Liver (tissue), 3 donors: ENCODE results near the gene RAMAC.

ENCODE experiments used
- EGR1 ChIP-seq, 2 donors: IDR thresholded peaks; 2 replicates each; pipeline ENCODE4 v1.6.1; 2016 to 2018; ENCODE audit warnings: antibody characterized with exemption in 2 of 2, low read depth in 2 of 2
- FOXA1 ChIP-seq: IDR thresholded peaks from 2 replicates; pipeline ENCODE4 v1.6.1; 2016; ENCODE audit warnings: antibody characterized with exemption
- HNF4G ChIP-seq: IDR thresholded peaks from 2 replicates; pipeline ENCODE4 v1.6.1; 2016; ENCODE audit warnings: antibody characterized with exemption
- NR2F2 ChIP-seq: IDR thresholded peaks from 2 replicates; pipeline ENCODE4 v1.6.1; 2016; ENCODE audit warnings: antibody characterized with exemption
- RAD21 ChIP-seq, 2 donors: IDR thresholded peaks; 2 replicates each; pipeline ENCODE4 v1.6.1; 2016; ENCODE audit warnings: antibody characterized with exemption in 2 of 2, mild to moderate bottlenecking in 2 of 2
- RXRA ChIP-seq, 2 donors: IDR thresholded peaks; 2 replicates each; pipeline ENCODE4 v1.6.1; 2017 to 2018; ENCODE audit warnings: antibody characterized with exemption in 2 of 2, mild to moderate bottlenecking in 1 of 2
- TAF1 ChIP-seq: conservative IDR thresholded peaks from 2 replicates; pipeline ENCODE4 v1.6.1; 2016; ENCODE audit warnings: antibody characterized with exemption, mild to moderate bottlenecking
- YY1 ChIP-seq: IDR thresholded peaks from 2 replicates; pipeline ENCODE4 v1.6.1; 2016; ENCODE audit warnings: antibody characterized with exemption, mild to moderate bottlenecking
- TF ChIP-seq, protein P1 (sequence below): fragments of 150-350 bp; IDR thresholded peaks from 2 replicates; pipeline ENCODE4 v1.5.1; 2017; ENCODE audit warnings: improper control_type of control experiment, low read depth, low read length; ENCODE audit not compliant: missing input control
- TF ChIP-seq, protein P2 (sequence below): IDR thresholded peaks from 2 replicates; pipeline ENCODE4 v1.6.1; 2016; ENCODE audit warnings: antibody characterized with exemption
- TF ChIP-seq, protein P3 (sequence below): IDR thresholded peaks from 2 replicates; pipeline ENCODE4 v1.6.1; 2016; ENCODE audit warnings: antibody characterized with exemption
- TF ChIP-seq, protein P4 (sequence below): IDR thresholded peaks from 2 replicates; pipeline ENCODE4 v1.6.1; 2016; ENCODE audit warnings: antibody characterized with exemption
- donor health status: healthy.
- donor health status: healthy.

DNA sequence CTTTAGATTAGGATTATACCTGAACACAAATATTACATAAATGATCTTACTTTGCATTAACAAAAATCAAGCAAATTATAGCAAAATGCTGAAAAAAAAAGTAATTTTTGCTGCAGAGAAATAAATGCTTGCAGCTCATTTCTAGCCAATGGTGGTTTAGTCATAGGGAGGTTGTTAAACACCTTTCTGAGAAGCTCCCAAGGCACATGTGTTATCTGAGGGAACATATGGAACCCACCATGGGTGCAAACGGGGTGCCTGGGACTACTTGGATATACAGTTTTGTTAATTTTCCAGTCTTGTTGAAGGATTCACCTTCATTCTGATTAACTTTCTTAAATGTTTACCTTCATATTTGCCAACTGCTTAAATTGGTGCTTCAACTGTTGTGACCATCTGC lies 8.9 kb upstream of the RAMAC start:
- TF ChIP-seq, protein P1, sequence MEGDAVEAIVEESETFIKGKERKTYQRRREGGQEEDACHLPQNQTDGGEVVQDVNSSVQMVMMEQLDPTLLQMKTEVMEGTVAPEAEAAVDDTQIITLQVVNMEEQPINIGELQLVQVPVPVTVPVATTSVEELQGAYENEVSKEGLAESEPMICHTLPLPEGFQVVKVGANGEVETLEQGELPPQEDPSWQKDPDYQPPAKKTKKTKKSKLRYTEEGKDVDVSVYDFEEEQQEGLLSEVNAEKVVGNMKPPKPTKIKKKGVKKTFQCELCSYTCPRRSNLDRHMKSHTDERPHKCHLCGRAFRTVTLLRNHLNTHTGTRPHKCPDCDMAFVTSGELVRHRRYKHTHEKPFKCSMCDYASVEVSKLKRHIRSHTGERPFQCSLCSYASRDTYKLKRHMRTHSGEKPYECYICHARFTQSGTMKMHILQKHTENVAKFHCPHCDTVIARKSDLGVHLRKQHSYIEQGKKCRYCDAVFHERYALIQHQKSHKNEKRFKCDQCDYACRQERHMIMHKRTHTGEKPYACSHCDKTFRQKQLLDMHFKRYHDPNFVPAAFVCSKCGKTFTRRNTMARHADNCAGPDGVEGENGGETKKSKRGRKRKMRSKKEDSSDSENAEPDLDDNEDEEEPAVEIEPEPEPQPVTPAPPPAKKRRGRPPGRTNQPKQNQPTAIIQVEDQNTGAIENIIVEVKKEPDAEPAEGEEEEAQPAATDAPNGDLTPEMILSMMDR = no peak
- TF ChIP-seq, protein P2, sequence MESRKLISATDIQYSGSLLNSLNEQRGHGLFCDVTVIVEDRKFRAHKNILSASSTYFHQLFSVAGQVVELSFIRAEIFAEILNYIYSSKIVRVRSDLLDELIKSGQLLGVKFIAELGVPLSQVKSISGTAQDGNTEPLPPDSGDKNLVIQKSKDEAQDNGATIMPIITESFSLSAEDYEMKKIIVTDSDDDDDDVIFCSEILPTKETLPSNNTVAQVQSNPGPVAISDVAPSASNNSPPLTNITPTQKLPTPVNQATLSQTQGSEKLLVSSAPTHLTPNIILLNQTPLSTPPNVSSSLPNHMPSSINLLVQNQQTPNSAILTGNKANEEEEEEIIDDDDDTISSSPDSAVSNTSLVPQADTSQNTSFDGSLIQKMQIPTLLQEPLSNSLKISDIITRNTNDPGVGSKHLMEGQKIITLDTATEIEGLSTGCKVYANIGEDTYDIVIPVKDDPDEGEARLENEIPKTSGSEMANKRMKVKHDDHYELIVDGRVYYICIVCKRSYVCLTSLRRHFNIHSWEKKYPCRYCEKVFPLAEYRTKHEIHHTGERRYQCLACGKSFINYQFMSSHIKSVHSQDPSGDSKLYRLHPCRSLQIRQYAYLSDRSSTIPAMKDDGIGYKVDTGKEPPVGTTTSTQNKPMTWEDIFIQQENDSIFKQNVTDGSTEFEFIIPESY = no peak
- TF ChIP-seq RXRA (IDR thresholded peaks at IDR 0.05) (no peak), TAF1 (no peak), RAD21 (IDR thresholded peaks at IDR 0.05) (no peak), YY1 (no peak), FOXA1 (no peak), NR2F2 (no peak), HNF4G (no peak), EGR1 (IDR thresholded peaks at IDR 0.05; ENCODE audit: low read depth in 2 of 2) (no peak)
- TF ChIP-seq, protein P3, sequence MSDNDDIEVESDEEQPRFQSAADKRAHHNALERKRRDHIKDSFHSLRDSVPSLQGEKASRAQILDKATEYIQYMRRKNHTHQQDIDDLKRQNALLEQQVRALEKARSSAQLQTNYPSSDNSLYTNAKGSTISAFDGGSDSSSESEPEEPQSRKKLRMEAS = no peak
- TF ChIP-seq, protein P4, sequence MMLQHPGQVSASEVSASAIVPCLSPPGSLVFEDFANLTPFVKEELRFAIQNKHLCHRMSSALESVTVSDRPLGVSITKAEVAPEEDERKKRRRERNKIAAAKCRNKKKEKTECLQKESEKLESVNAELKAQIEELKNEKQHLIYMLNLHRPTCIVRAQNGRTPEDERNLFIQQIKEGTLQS = no peak
